Measurements from ENCODE around the gene VAV1.
"Not testable (repeated sequence)": the region's sequence is repeated elsewhere in the genome, so short reads cannot be mapped to it uniquely, and the experiment has no call there.

VAV1 gene

GRCh38 chr19:6864325-6864940 lies 91.9 kb downstream of the VAV1 start:
- Histone ChIP-seq H3K36me3 (no peaks in the 10 kb centered on the region), H3K27ac (no peak overlapping the region), H3K9me3 (ENCODE audit: severe bottlenecking) (no peaks in the 10 kb centered on the region), H3K27me3 (ENCODE audit: insufficient read depth, low read depth, severe bottlenecking) (peaks cover 76% of the 10 kb centered on the region), H3K4me3 (ENCODE audit: low read depth, low read length) (no peak overlapping the region)
- no peak for TF ChIP-seq CTCF (IDR thresholded peaks at IDR 0.05; ENCODE audit: low read depth, low read length)
- DNase-seq, result no peak

- H3K4me3 ChIP-seq (ENCODE audit: low read depth, low read length), result no peak overlapping the region
- H3K9me3 ChIP-seq (ENCODE audit: severe bottlenecking), result no peaks in the 10 kb centered on the region
- no peak for TF ChIP-seq CTCF (IDR thresholded peaks at IDR 0.05; ENCODE audit: low read depth, low read length)
- no peaks in the 10 kb centered on the region for H3K36me3 ChIP-seq
- peaks cover 84% of the 10 kb centered on the region for H3K27me3 ChIP-seq (ENCODE audit: insufficient read depth, low read depth, severe bottlenecking)
- DNase-seq, result no peak
- H3K27ac ChIP-seq, result no peak overlapping the region
Measured at GRCh38 chr19:6865849-6866248, 93.3 kb downstream of the VAV1 start.

- H3K27me3 ChIP-seq (ENCODE audit: insufficient read depth, low read depth, severe bottlenecking), result peaks cover 84% of the 10 kb centered on the region
- no peaks in the 10 kb centered on the region for H3K9me3 ChIP-seq (ENCODE audit: severe bottlenecking)
- no peak for TF ChIP-seq CTCF (IDR thresholded peaks at IDR 0.05; ENCODE audit: low read depth, low read length)
- H3K4me3 ChIP-seq (ENCODE audit: low read depth, low read length), result no peak overlapping the region
- H3K36me3 ChIP-seq, result no peaks in the 10 kb centered on the region
- DNase-seq, result no peak
- H3K27ac ChIP-seq, result no peak overlapping the region
Measured at GRCh38 chr19:6866741-6867151, 94.2 kb downstream of the VAV1 start.

- Histone ChIP-seq H3K27me3 (ENCODE audit: insufficient read depth, low read depth, severe bottlenecking) (peaks cover 81% of the 10 kb centered on the region), H3K27ac (no peak overlapping the region), H3K9me3 (ENCODE audit: severe bottlenecking) (no peaks in the 10 kb centered on the region), H3K4me3 (ENCODE audit: low read depth, low read length) (no peak overlapping the region), H3K36me3 (no peaks in the 10 kb centered on the region)
- TF ChIP-seq CTCF (IDR thresholded peaks at IDR 0.05; ENCODE audit: low read depth, low read length), result no peak
- DNase-seq, result no peak
Measured at GRCh38 chr19:6868351-6868750, 95.8 kb downstream of the VAV1 start.

- H3K36me3 ChIP-seq; H3K9me3 ChIP-seq (ENCODE audit: severe bottlenecking); DNase-seq; H3K27ac ChIP-seq; H3K4me3 ChIP-seq (ENCODE audit: low read depth, low read length): not testable (repeated sequence)
- H3K27me3 ChIP-seq (ENCODE audit: insufficient read depth, low read depth, severe bottlenecking), result peaks cover 82% of the 10 kb centered on the region
Measured at GRCh38 chr19:6869151-6869882, 96.8 kb downstream of the VAV1 start.

GRCh38 chr19:6873708-6874431 lies 101.4 kb downstream of the VAV1 start:
- Histone ChIP-seq H3K36me3 (no peaks in the 10 kb centered on the region), H3K4me3 (ENCODE audit: low read depth, low read length) (no peak overlapping the region), H3K9me3 (ENCODE audit: severe bottlenecking) (peaks cover 10% of the 10 kb centered on the region), H3K27me3 (ENCODE audit: insufficient read depth, low read depth, severe bottlenecking) (peaks cover 76% of the 10 kb centered on the region), H3K27ac (no peak overlapping the region)
- TF ChIP-seq CTCF (IDR thresholded peaks at IDR 0.05; ENCODE audit: low read depth, low read length), result no peak
- DNase-seq, result no peak
